Measurements from ENCODE around the gene ZNF281. TPM values are rescaled to one million over a fixed set of nuclear protein-coding genes. Genes with fewer than 3 reads are reported as not detected.

The ZNF281 gene
- total RNA-seq, 1 donor from 2014 or later = 15.1 TPM

GRCh38 chr1:200429221-200429751, 19.4 kb upstream of the ZNF281 start:
- intact Hi-C loops (cut with micrococcal nuclease) = no loop called here

GRCh38 chr1:200428482-200429205, 18.8 kb upstream of the ZNF281 start:
- intact Hi-C loops (cut with micrococcal nuclease) = no loop called here

- intact Hi-C loops (cut with micrococcal nuclease) = no loop called here
Observed at GRCh38 chr1:200427744-200428143, 17.9 kb upstream of the ZNF281 start.

GRCh38 chr1:200426196-200426595, 16.4 kb upstream of the ZNF281 start:
- intact Hi-C loops (cut with micrococcal nuclease) = no loop called here

- intact Hi-C loops (cut with micrococcal nuclease) = no loop called here
Observed at GRCh38 chr1:200423235-200423634, 13.4 kb upstream of the ZNF281 start.

- intact Hi-C loops (cut with micrococcal nuclease) = no loop called here
Observed at GRCh38 chr1:200422211-200422610, 12.4 kb upstream of the ZNF281 start.

- intact Hi-C loops (cut with micrococcal nuclease) = no loop called here
Observed at GRCh38 chr1:200415789-200416593, 6.2 kb upstream of the ZNF281 start.

GRCh38 chr1:200415227-200415626, 5.4 kb upstream of the ZNF281 start:
- intact Hi-C loops (cut with micrococcal nuclease) = no loop called here

- intact Hi-C loops (cut with micrococcal nuclease) = loop anchor here (5.0 kb wide), 3 partner anchors 112 to 608 kb away; partner anchors contain the start of gene KIF21B
Observed at GRCh38 chr1:200414657-200415056, 4.8 kb upstream of the ZNF281 start.

- intact Hi-C loops (cut with micrococcal nuclease) = loop anchor here (5.0 kb wide), 3 partner anchors 111 to 609 kb away; partner anchors contain the start of gene KIF21B
Observed at GRCh38 chr1:200413766-200414165, 3.9 kb upstream of the ZNF281 start.

- intact Hi-C loops (cut with micrococcal nuclease) = loop anchor here (2.0 to 5.0 kb wide), 5 partner anchors 59 to 611 kb away; partner anchors contain the start of gene KIF21B
Observed at GRCh38 chr1:200411406-200412257, 1.8 kb upstream of the ZNF281 start.

- intact Hi-C loops (cut with micrococcal nuclease) = loop anchor here (2.0 to 5.0 kb wide), 5 partner anchors 58 to 612 kb away; partner anchors contain the start of gene KIF21B
Observed at GRCh38 chr1:200410566-200410878, 686 bp upstream of the ZNF281 start.

- intact Hi-C loops (cut with micrococcal nuclease) = no loop called here
Observed at GRCh38 chr1:200409203-200409760, 554 bp downstream of the ZNF281 start.

GRCh38 chr1:200406161-200406797, 3.6 kb downstream of the ZNF281 start:
- intact Hi-C loops (cut with micrococcal nuclease) = no loop called here

- intact Hi-C loops (cut with micrococcal nuclease) = no loop called here
Observed at GRCh38 chr1:200405264-200405663, 4.6 kb downstream of the ZNF281 start.

- intact Hi-C loops (cut with micrococcal nuclease) = no loop called here
Observed at GRCh38 chr1:200401708-200402107, 8.1 kb downstream of the ZNF281 start.

GRCh38 chr1:200401263-200401662, 8.6 kb downstream of the ZNF281 start:
- intact Hi-C loops (cut with micrococcal nuclease) = no loop called here

- intact Hi-C loops (cut with micrococcal nuclease) = no loop called here
Observed at GRCh38 chr1:200400556-200400955, 9.3 kb downstream of the ZNF281 start.

GRCh38 chr1:200399860-200400259, 10.0 kb downstream of the ZNF281 start:
- intact Hi-C loops (cut with micrococcal nuclease) = no loop called here

GRCh38 chr1:200398373-200398772, 11.5 kb downstream of the ZNF281 start:
- intact Hi-C loops (cut with micrococcal nuclease) = no loop called here
